GM18870 (cell line): ENCODE data around the gene BTBD7.

Experiments used
- ATAC-seq: cut with Tn5 transposase; IDR thresholded peaks from one replicate; pipeline ENCODE4 v1.9.1; 2021; ENCODE audit warnings: moderate library complexity; ENCODE audit not compliant: unreplicated experiment

The BTBD7 gene

GRCh38 chr14:93329965-93330608 is 2.7 kb downstream of the BTBD7 start:
- ATAC-seq: no peak

- no peak for ATAC-seq
Measured at GRCh38 chr14:93328546-93328945, 4.3 kb downstream of the BTBD7 start.

- no peak for ATAC-seq
Measured at GRCh38 chr14:93326196-93326595, 6.6 kb downstream of the BTBD7 start.

GRCh38 chr14:93323600-93324174 is 9.1 kb downstream of the BTBD7 start:
- no peak for ATAC-seq

- no peak for ATAC-seq
Measured at GRCh38 chr14:93322929-93323599, 9.8 kb downstream of the BTBD7 start.

GRCh38 chr14:93320489-93320888 is 12.3 kb downstream of the BTBD7 start:
- ATAC-seq: no peak

- ATAC-seq: no peak
Measured at GRCh38 chr14:93319958-93320357, 12.9 kb downstream of the BTBD7 start.

- ATAC-seq: no peak
Measured at GRCh38 chr14:93319494-93319893, 13.3 kb downstream of the BTBD7 start.

- ATAC-seq: no peak
Measured at GRCh38 chr14:93318927-93319326, 13.9 kb downstream of the BTBD7 start.

GRCh38 chr14:93317875-93318807 is 14.7 kb downstream of the BTBD7 start:
- no peak for ATAC-seq

- no peak for ATAC-seq
Measured at GRCh38 chr14:93317210-93317874, 15.5 kb downstream of the BTBD7 start.

- ATAC-seq: no peak
Measured at GRCh38 chr14:93316716-93317115, 16.1 kb downstream of the BTBD7 start.

- no peak for ATAC-seq
Measured at GRCh38 chr14:93315575-93315974, 17.3 kb downstream of the BTBD7 start.

- ATAC-seq: no peak
Measured at GRCh38 chr14:93311082-93311481, 21.8 kb downstream of the BTBD7 start.

- no peak for ATAC-seq
Measured at GRCh38 chr14:93309427-93309966, 23.3 kb downstream of the BTBD7 start.

GRCh38 chr14:93308686-93309345 is 24.0 kb downstream of the BTBD7 start:
- ATAC-seq: no peak

- ATAC-seq: no peak
Measured at GRCh38 chr14:93306812-93307211, 26.0 kb downstream of the BTBD7 start.

- ATAC-seq: no peak
Measured at GRCh38 chr14:93305725-93306418, 27.0 kb downstream of the BTBD7 start.

- no peak for ATAC-seq
Measured at GRCh38 chr14:93304771-93305170, 28.1 kb downstream of the BTBD7 start.
